HepG2 (cell line): ENCODE results near the gene CHD9NB. TPM values are rescaled to one million over a fixed set of nuclear protein-coding genes. Genes with fewer than 3 reads are reported as not detected.
A peak's percentile ranks its signal among the peaks of the same experiment; 100 is the strongest.

Source experiments
- ASH2L ChIP-seq: fragments of 300-600, 200-600 bp; sonication (generic); IDR thresholded peaks from 2 replicates; pipeline ENCODE4 v1.7.0; 2017; ENCODE audit warnings: low read depth, mild to moderate bottlenecking, moderate library complexity, mixed read lengths, low read length; ENCODE audit not compliant: insufficient read length
- EEA1 ChIP-seq: sonication (generic); formaldehyde crosslinking; IDR thresholded peaks from 2 replicates; pipeline ENCODE4 v1.5.1; 2020; ENCODE audit warnings: mild to moderate bottlenecking, missing genetic modification reagents, borderline replicate concordance
- EHMT2 ChIP-seq: fragments of 200-600 bp; sonication (generic); IDR thresholded peaks from 2 replicates; pipeline ENCODE4 v1.7.0; 2017; ENCODE audit warnings: antibody characterized with exemption, low read depth, low read length, borderline replicate concordance
- ETS1 ChIP-seq: sonication (generic); formaldehyde crosslinking; IDR thresholded peaks from 2 replicates; pipeline ENCODE4 v1.4.0; 2020; ENCODE audit warnings: missing genetic modification reagents
- JUND ChIP-seq: sonication (generic); formaldehyde crosslinking; IDR thresholded peaks from 2 replicates; pipeline ENCODE4 v1.8.0; 2022; ENCODE audit warnings: mild to moderate bottlenecking, missing genetic modification reagents
- RBFOX2 ChIP-seq: fragments of 200-400 bp; formaldehyde crosslinking; IDR thresholded peaks from 2 replicates; pipeline ENCODE4 v1.6.1; 2017; ENCODE audit warnings: low read depth, mild to moderate bottlenecking, low read length
- SIX1 ChIP-seq: sonication (generic); formaldehyde crosslinking; IDR thresholded peaks from 2 replicates; pipeline ENCODE4 v1.4.0; 2020; ENCODE audit warnings: missing genetic modification reagents, borderline replicate concordance
- ZFX ChIP-seq: sonication (generic); formaldehyde crosslinking; IDR thresholded peaks from 2 replicates; pipeline ENCODE4 v1.4.0; 2020; ENCODE audit warnings: mild to moderate bottlenecking, low read depth, missing genetic modification reagents, moderate library complexity
- ZNF256 ChIP-seq: sonication (generic); formaldehyde crosslinking; conservative IDR thresholded peaks from 2 replicates; pipeline ENCODE4 v1.4.0; 2020; ENCODE audit warnings: missing genetic modification reagents
- ZNF263 ChIP-seq: sonication (generic); formaldehyde crosslinking; IDR thresholded peaks from 2 replicates; pipeline ENCODE4 v1.4.0; 2020; ENCODE audit warnings: missing genetic modification reagents
- ZNF430 ChIP-seq: sonication (generic); formaldehyde crosslinking; IDR thresholded peaks from 2 replicates; pipeline ENCODE4 v1.9.0; 2021; ENCODE audit warnings: mild to moderate bottlenecking, missing genetic modification reagents
- ZNF496 ChIP-seq: sonication (generic); formaldehyde crosslinking; IDR thresholded peaks from 2 replicates; pipeline ENCODE4 v1.8.1; 2023; ENCODE audit warnings: mild to moderate bottlenecking, moderate library complexity, missing genetic modification reagents; ENCODE audit not compliant: insufficient replicate concordance
- ZNF616 ChIP-seq: sonication (generic); formaldehyde crosslinking; IDR thresholded peaks from 2 replicates; pipeline ENCODE4 v1.5.0; 2020; ENCODE audit warnings: low read depth, mild to moderate bottlenecking, missing genetic modification reagents
- ZNF761 ChIP-seq: sonication (generic); formaldehyde crosslinking; conservative IDR thresholded peaks from 2 replicates; pipeline ENCODE4 v1.4.0; 2020; ENCODE audit warnings: mild to moderate bottlenecking, missing genetic modification reagents
- ZNF839 ChIP-seq: sonication (generic); formaldehyde crosslinking; IDR thresholded peaks from 2 replicates; pipeline ENCODE4 v1.4.0; 2020; ENCODE audit warnings: missing genetic modification reagents, mild to moderate bottlenecking, borderline replicate concordance
- ZSCAN12 ChIP-seq: sonication (generic); formaldehyde crosslinking; IDR thresholded peaks from 2 replicates; pipeline ENCODE4 v1.9.0; 2021; ENCODE audit warnings: mild to moderate bottlenecking, missing genetic modification reagents
- polyA plus RNA-seq, 8 experiments: library from polyadenylated mRNA; depleted of rRNA in 3 of 8; stranded (reverse) in 7 of 8; unstranded in 1 of 8; fragments of >200 nt; fragmentation: Illumina TruSeq in 4 of 8; extraction: Trizol in 4 of 8; gene quantifications; 2 replicates each; pipeline versions ENCODE4 v1.2.1 to v1.2.3, GENCODE V29; 2011 to 2016; ENCODE audit warnings: low read depth in 4 of 8, missing spikeins in 1 of 8, mixed read lengths in 1 of 8; ENCODE audit not compliant: insufficient read depth in 1 of 8
- total RNA-seq, 5 experiments: library from RNA; depleted of rRNA; stranded (reverse); fragments of >200 nt; fragmentation: Illumina TruSeq; extraction: Trizol; gene quantifications; 2 replicates each; pipeline ENCODE4 v1.2.3, GENCODE V29; 2016; ENCODE audit warnings: low read depth in 1 of 5
- TF ChIP-seq, protein P1 (sequence below): sonication (generic); formaldehyde crosslinking; IDR thresholded peaks from 2 replicates; pipeline ENCODE4 v1.5.0; 2020; ENCODE audit warnings: missing genetic modification reagents, mild to moderate bottlenecking, borderline replicate concordance
- TF ChIP-seq, protein P2 (sequence below): sonication (generic); formaldehyde crosslinking; IDR thresholded peaks from one replicate; pipeline ENCODE4 v1.5.1; 2020; ENCODE audit warnings: mild to moderate bottlenecking, missing genetic modification reagents; ENCODE audit errors: not compliant biosample characterization

Gene CHD9NB
- total and polyA plus RNA-seq, 2 of the 13 experiments (the other 11 are each of a cell fraction or from before 2014, with no cell fraction given), result 0.17 to 0.18 TPM

- TF ChIP-seq ZNF839 (no peak; the same call in 1 of the 2 replicates), ASH2L (peak; percentile 85), ZSCAN12 (no peak), ZNF761 (CRISPR knock-in tag) (peak; percentile 39; the same call in 1 of the 2 replicates), SIX1 (no peak), ZFX (CRISPR knock-in tag) (peak; percentile 69), ZNF496 (CRISPR knock-in tag) (no peak), ZNF263 (CRISPR knock-in tag) (peak; percentile 95), RBFOX2 (peak; percentile 60; the same call in 1 of the 2 replicates), ETS1 (CRISPR knock-in tag) (no peak), JUND (CRISPR knock-in tag) (peak; percentile 83), ZNF256 (no peak), EEA1 (0 out of 2 replicates have a peak, but pooled peaks have one; percentile 32), ZNF430 (CRISPR knock-in tag) (0 out of 2 replicates have a peak, but pooled peaks have one; percentile 58), EHMT2 (no peak), ZNF616 (CRISPR knock-in tag) (peak; percentile 60; the same call in 1 of the 2 replicates)
- TF ChIP-seq, protein P1, sequence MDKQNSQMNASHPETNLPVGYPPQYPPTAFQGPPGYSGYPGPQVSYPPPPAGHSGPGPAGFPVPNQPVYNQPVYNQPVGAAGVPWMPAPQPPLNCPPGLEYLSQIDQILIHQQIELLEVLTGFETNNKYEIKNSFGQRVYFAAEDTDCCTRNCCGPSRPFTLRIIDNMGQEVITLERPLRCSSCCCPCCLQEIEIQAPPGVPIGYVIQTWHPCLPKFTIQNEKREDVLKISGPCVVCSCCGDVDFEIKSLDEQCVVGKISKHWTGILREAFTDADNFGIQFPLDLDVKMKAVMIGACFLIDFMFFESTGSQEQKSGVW (CRISPR knock-in tag), result no peak
- TF ChIP-seq, protein P2, sequence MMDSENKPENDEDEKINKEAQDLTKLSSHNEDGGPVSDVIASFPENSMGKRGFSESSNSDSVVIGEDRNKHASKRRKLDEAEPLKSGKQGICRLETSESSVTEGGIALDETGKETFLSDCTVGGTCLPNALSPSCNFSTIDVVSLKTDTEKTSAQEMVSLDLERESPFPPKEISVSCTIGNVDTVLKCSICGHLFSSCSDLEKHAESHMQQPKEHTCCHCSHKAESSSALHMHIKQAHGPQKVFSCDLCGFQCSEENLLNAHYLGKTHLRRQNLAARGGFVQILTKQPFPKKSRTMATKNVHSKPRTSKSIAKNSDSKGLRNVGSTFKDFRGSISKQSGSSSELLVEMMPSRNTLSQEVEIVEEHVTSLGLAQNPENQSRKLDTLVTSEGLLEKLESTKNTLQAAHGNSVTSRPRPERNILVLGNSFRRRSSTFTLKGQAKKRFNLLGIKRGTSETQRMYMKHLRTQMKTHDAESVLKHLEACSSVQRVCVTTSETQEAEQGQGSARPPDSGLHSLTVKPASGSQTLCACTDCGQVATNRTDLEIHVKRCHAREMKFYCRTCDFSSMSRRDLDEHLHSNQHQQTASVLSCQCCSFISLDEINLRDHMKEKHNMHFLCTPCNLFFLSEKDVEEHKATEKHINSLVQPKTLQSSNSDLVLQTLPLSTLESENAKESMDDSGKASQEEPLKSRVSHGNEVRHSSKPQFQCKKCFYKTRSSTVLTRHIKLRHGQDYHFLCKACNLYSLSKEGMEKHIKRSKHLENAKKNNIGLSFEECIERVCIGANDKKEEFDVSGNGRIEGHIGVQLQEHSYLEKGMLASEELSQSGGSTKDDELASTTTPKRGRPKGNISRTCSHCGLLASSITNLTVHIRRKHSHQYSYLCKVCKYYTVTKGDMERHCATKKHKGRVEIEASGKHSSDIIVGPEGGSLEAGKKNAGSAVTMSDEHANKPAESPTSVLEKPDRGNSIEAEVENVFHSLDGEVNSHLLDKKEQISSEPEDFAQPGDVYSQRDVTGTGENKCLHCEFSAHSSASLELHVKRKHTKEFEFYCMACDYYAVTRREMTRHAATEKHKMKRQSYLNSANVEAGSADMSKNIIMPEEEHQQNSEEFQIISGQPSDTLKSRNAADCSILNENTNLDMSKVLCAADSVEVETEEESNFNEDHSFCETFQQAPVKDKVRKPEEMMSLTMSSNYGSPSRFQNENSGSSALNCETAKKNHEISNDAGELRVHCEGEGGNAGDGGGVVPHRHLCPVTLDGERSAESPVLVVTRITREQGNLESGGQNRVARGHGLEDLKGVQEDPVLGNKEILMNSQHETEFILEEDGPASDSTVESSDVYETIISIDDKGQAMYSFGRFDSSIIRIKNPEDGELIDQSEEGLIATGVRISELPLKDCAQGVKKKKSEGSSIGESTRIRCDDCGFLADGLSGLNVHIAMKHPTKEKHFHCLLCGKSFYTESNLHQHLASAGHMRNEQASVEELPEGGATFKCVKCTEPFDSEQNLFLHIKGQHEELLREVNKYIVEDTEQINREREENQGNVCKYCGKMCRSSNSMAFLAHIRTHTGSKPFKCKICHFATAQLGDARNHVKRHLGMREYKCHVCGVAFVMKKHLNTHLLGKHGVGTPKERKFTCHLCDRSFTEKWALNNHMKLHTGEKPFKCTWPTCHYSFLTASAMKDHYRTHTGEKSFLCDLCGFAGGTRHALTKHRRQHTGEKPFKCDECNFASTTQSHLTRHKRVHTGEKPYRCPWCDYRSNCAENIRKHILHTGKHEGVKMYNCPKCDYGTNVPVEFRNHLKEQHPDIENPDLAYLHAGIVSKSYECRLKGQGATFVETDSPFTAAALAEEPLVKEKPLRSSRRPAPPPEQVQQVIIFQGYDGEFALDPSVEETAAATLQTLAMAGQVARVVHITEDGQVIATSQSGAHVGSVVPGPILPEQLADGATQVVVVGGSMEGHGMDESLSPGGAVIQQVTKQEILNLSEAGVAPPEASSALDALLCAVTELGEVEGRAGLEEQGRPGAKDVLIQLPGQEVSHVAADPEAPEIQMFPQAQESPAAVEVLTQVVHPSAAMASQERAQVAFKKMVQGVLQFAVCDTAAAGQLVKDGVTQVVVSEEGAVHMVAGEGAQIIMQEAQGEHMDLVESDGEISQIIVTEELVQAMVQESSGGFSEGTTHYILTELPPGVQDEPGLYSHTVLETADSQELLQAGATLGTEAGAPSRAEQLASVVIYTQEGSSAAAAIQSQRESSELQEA, result no peak
Measured at GRCh38 chr16:53099318-53100130, 46.8 kb upstream of the CHD9NB start (continued).
